ENCODE measurements around the gene TMEM259.

DNA sequence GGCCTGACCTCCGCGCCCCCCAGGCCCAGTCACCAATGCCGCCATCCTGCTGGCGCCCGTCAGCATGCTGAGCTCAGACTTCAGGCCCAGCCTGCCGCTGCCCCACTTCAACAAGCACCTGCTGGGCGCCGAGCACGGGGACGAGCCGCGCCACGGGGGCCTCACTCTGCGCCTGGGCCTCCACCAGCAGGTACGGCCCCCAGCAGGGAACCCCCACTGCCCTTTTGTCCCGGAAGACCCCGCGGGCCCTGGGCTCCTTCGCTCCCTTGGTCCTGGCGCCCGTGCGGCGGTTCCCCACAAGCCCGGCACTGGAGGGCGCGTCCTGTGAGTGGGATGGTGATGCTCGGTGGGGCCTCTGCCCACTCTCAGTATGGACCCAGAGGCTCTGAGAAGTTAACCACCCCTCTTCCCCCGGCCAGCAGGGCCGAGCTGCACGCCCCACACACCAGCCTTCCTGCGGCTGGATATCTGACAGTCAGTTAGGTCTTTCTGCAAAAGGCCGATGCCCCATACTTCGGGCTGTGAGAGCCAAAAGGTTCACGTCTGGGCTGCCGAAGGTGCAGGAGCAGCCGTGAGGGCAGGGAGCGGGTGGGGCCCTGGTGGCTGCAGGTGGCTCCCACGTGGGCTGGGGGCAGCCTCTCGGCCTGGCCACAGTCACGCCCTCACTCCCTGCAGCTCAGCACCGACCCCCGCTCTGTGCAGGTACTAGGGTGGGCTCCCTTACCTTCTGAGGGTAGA lies 28.8 kb downstream of the TMEM259 start:
- TF ChIP-seq, protein P1, sequence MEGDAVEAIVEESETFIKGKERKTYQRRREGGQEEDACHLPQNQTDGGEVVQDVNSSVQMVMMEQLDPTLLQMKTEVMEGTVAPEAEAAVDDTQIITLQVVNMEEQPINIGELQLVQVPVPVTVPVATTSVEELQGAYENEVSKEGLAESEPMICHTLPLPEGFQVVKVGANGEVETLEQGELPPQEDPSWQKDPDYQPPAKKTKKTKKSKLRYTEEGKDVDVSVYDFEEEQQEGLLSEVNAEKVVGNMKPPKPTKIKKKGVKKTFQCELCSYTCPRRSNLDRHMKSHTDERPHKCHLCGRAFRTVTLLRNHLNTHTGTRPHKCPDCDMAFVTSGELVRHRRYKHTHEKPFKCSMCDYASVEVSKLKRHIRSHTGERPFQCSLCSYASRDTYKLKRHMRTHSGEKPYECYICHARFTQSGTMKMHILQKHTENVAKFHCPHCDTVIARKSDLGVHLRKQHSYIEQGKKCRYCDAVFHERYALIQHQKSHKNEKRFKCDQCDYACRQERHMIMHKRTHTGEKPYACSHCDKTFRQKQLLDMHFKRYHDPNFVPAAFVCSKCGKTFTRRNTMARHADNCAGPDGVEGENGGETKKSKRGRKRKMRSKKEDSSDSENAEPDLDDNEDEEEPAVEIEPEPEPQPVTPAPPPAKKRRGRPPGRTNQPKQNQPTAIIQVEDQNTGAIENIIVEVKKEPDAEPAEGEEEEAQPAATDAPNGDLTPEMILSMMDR (IDR thresholded peaks at IDR 0.05) = no peak
- TF ChIP-seq POLR2A (IDR thresholded peaks at IDR 0.05) = no peak

All from body of pancreas (tissue), 4 donors.